Heart left ventricle (tissue), 16 donors: ENCODE data around the gene ZFYVE21. TPM values are rescaled to one million over a fixed set of nuclear protein-coding genes. Genes with fewer than 3 reads are reported as not detected.

Source experiments
- ATAC-seq, 4 donors: fragments of 200-7000 bp; cut with Tn5 transposase; one replicate each; pipeline ENCODE4 v1.9.1; 2020 to 2022; ENCODE audit warnings: moderate library complexity in 4 of 4, mild to moderate bottlenecking in 3 of 4, moderate number of reproducible peaks in 1 of 4
- DNase-seq, 5 donors: peaks; one replicate each; pipeline ENCODE4 v3.0.0-alpha.2; 2020
- H3K27ac ChIP-seq, 12 donors: fragments of 200-600 bp; sonication (generic) in 4 of 12; one replicate each; pipeline versions ENCODE4 v1.5.0 to v1.8.0; 2016 to 2022; ENCODE audit warnings: mild to moderate bottlenecking in 2 of 12
- H3K27me3 ChIP-seq, 9 donors: fragments of 200-600 bp; sonication (generic) in 2 of 9; one replicate each; pipeline versions ENCODE4 v1.5.1 to v1.8.0; 2016 to 2022; ENCODE audit warnings: mild to moderate bottlenecking in 3 of 9
- H3K36me3 ChIP-seq, 9 donors: fragments of 200-600 bp; sonication (generic) in 2 of 9; one replicate each; pipeline versions ENCODE4 v1.5.0 to v1.8.0; 2018 to 2022; ENCODE audit warnings: mild to moderate bottlenecking in 2 of 9
- H3K4me1 ChIP-seq, 12 donors: fragments of 200-600 bp; sonication (generic) in 4 of 12; one replicate each; pipeline versions ENCODE4 v1.5.0 to v1.8.0; 2016 to 2022; ENCODE audit warnings: mild to moderate bottlenecking in 3 of 12
- H3K4me3 ChIP-seq, 12 donors: fragments of 200-600 bp; sonication (generic) in 4 of 12; one replicate each; pipeline versions ENCODE4 v1.5.0 to v1.8.0; 2017 to 2022; ENCODE audit warnings: mild to moderate bottlenecking in 9 of 12, moderate library complexity in 4 of 12
- H3K9me3 ChIP-seq, 12 donors: fragments of 200-600 bp; sonication (generic) in 4 of 12; one replicate each; pipeline versions ENCODE4 v1.5.0 to v1.8.0; 2016 to 2022; ENCODE audit warnings: mild to moderate bottlenecking in 1 of 12
- POLR2A ChIP-seq, 2 donors: fragments of 450-650 bp; IDR thresholded peaks; one replicate each; pipeline ENCODE4 v1.6.1; 2017; ENCODE audit warnings: antibody characterized with exemption in 2 of 2, mild to moderate bottlenecking in 2 of 2, moderate library complexity in 2 of 2
- WGBS, 4 donors: extraction: QIAGEN DNeasy Blood & Tissue Kit in 2 of 4; methylation state at CpG; one replicate each; pipeline versions ENCODE4 v1.1.5 to v1.1.7; 2013 to 2018; 5-methylcytosine and 5-hydroxymethylcytosine counted together
- intact Hi-C, 10 donors: fragments of 100-400 bp; cut with DNase I; formaldehyde crosslinking; loops; one replicate each; pipeline versions ENCODE4 v1.11.1 to v1.14.2; 2022
- polyA plus RNA-seq, 2 donors: library from polyadenylated mRNA; stranded (reverse); fragments of 200-250 nt; gene quantifications; one replicate each; pipeline ENCODE4 v1.2.3, GENCODE V29; 2013
- total RNA-seq, 9 donors: library from RNA; depleted of rRNA in 2 of 9; stranded (reverse); fragments of >200 nt in 2 of 9; fragmentation: NEBNext Ultra II Directional in 3 of 9; extraction: Animal tissue kit (Norgen Biotek cat#: 25700) in 3 of 9; gene quantifications; one replicate each; pipeline versions ENCODE4 v1.1.0 to v1.2.4, GENCODE V29; 2016 to 2023
- TF ChIP-seq, protein P1 (sequence below), 12 donors: fragments of 200-600 bp; sonication (generic) in 4 of 12; IDR thresholded peaks; one replicate each; pipeline versions ENCODE4 v1.5.0 to v1.8.0; 2018 to 2022; ENCODE audit warnings: antibody characterized with exemption in 12 of 12, mild to moderate bottlenecking in 5 of 12
- donor health status: ischemic (EF 13 %, LVEDD 7.1; RV severe dilation, severe dysfunction).
- donor health status: healthy with polysubstance abuse.
- donor health status: DM: no; HTN: yes; CAD: no.
- donor health status: DM: no; HTN: no; CAD: no.
- donor health status: ischemic (EF 25% LVEDD 6.9; RV normal size, moderate dysfunction).
- donor health status: ischemic (EF 25% LVEDD 5.7; RV mildly dilated, moderate dysfunction).
- donor health status: healthy.
- donor health status: DM: yes; HTN: yes; CAD: no.
- donor health status: ischemic (EF 35%, LVEDD 5.7; RV mildly dilated, moderate dysfunction).
- donor health status: nonischemic (EF 11% LVEDD 7.7; RV severe dilation, severe dysfunction).
- donor health status: DM: yes; HTN: yes; CAD: no.
- donor health status: PGD.
- donor health status: ischemic (EF 29% LVEDD 5.4; RV normal size, mild dysfunction).
- donor health status: nonischemic (EF 23%, LVEDD 6.1; RV moderate dilation, normal function).

ZFYVE21 gene
- total and polyA plus RNA-seq, 11 donors, result 44.1 to 86.1 (median 52.5) TPM

DNA sequence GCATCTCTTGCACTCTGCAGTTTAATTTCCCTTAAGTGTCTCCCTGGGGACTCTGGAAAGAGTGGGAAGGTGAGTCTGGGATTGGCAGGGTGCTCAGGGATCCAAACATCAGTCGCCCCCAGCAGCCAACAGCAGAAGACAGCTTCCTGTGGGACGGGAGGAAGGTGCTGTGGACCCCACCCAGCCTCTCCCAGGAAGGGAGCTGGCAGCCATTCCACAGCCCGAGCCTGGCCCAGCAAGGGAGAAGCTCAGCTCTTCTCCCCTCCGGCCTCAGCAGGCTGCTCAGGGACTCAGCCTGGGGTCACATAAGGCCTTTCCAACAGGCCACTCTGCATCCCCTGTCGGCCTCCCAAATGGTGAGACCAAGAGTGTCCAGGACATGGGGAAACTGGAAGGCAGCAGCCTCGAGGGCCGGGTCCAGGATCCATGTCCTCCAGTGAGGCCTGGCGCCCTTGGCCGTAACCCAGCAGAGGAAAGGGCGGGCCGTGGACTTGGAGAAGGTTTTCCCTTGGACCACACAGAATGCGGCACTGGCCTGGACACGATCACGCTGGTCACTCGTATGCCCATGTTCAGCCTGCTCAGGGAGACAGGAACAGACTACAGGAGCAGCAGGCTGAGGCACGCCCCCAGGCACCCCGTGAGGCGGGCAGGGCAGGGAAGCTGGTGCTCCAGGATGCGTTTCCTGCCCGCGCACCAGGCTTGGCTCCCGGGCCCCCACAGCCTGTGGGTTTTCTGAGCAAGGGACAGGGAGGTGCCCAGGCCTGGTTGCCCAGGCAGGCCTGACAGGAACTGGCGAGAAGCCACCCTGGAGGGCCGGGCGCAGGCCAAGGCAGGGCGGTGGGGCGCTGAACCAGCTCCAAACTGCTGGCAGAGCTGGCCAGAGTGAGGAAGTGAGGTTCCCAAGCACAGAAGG is 3.8 kb upstream of the ZFYVE21 start:
- DNase-seq (peak in 4 of 5 donors; percentile 54 to 71 (median 58)), ATAC-seq (peak; percentile 1 to 23 (median 4))
- H3K27me3 ChIP-seq, result no peaks in the 10 kb centered on the region
- H3K4me1 ChIP-seq, result peaks cover 17 to 70% (median 41%) of the 10 kb centered on the region in 12 donors
- WGBS, 4 donors, result 21 to 59% (median 45%) methylated on average over 6 to 27 of the region's 27 CpGs
- H3K9me3 ChIP-seq, result no peaks in the 10 kb centered on the region
- peaks cover 0 to 19% (median 0%) of the 10 kb centered on the region in 9 donors for H3K36me3 ChIP-seq
- no peak overlapping the region for H3K4me3 ChIP-seq
- TF ChIP-seq, protein P1, sequence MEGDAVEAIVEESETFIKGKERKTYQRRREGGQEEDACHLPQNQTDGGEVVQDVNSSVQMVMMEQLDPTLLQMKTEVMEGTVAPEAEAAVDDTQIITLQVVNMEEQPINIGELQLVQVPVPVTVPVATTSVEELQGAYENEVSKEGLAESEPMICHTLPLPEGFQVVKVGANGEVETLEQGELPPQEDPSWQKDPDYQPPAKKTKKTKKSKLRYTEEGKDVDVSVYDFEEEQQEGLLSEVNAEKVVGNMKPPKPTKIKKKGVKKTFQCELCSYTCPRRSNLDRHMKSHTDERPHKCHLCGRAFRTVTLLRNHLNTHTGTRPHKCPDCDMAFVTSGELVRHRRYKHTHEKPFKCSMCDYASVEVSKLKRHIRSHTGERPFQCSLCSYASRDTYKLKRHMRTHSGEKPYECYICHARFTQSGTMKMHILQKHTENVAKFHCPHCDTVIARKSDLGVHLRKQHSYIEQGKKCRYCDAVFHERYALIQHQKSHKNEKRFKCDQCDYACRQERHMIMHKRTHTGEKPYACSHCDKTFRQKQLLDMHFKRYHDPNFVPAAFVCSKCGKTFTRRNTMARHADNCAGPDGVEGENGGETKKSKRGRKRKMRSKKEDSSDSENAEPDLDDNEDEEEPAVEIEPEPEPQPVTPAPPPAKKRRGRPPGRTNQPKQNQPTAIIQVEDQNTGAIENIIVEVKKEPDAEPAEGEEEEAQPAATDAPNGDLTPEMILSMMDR (IDR thresholded peaks at IDR 0.05), result no peak
- TF ChIP-seq POLR2A (IDR thresholded peaks at IDR 0.05), result no peak
- intact Hi-C loops, result loop anchor here in 3 of 10 donors (10.0 kb wide), 2 partner anchors 137 to 147 kb away; partner anchors contain the start of genes BAG5 (in 1 of the 3) and COA8 (in 1 of the 3)
- H3K27ac ChIP-seq, result peak overlapping the region; percentile 36 to 76 (median 60)

DNA sequence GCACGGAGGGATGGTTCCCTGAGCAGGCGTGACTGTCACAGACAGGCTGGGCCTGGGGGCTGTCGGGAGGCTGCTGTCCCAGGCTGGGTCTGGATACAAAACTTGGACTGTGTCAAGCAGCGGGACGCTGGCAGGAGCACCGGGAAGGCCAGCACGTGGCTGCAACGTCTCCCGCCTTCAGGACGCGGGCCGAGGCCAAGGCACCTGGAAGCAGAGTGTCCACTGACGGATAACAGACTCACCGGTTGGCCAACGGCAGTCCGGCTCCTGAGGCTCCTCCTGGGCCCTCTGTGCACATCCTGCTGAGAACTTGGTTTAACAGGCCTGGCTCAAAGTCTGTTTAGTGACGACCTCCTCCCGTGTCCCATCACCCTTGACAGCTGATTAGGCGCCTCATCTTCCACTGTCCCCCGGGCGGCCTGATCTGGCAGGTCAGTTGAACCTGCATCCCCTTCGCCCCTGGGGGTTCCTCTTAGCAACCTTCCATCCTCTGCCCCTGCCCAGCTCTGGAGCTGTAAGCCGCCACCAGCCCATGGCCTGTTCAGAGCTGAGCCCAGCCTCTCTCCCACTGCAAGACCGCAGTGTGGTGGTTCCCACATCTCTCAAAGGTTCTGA is 2.9 kb upstream of the ZFYVE21 start:
- Histone ChIP-seq H3K27me3 (no peaks in the 10 kb centered on the region), H3K9me3 (no peaks in the 10 kb centered on the region), H3K4me3 (no peak overlapping the region), H3K4me1 (peaks cover 17 to 79% (median 49%) of the 10 kb centered on the region in 12 donors), H3K27ac (peak overlapping the region in 11 of 12 donors; percentile 47 to 76 (median 62)), H3K36me3 (peaks cover 0 to 10% (median 0%) of the 10 kb centered on the region in 9 donors)
- TF ChIP-seq, protein P1 (IDR thresholded peaks at IDR 0.05), result no peak
- no peak for TF ChIP-seq POLR2A (IDR thresholded peaks at IDR 0.05)
- DNase-seq (no peak), ATAC-seq (no peak)
- 45 to 58% (median 49%) methylated on average over 15 to 24 of the region's 24 CpGs for WGBS, 4 donors
- intact Hi-C loops, result loop anchor here in 3 of 10 donors (10.0 kb wide), 2 partner anchors 138 to 148 kb away; partner anchors contain the start of genes BAG5 (in 1 of the 3) and COA8 (in 1 of the 3)

DNA sequence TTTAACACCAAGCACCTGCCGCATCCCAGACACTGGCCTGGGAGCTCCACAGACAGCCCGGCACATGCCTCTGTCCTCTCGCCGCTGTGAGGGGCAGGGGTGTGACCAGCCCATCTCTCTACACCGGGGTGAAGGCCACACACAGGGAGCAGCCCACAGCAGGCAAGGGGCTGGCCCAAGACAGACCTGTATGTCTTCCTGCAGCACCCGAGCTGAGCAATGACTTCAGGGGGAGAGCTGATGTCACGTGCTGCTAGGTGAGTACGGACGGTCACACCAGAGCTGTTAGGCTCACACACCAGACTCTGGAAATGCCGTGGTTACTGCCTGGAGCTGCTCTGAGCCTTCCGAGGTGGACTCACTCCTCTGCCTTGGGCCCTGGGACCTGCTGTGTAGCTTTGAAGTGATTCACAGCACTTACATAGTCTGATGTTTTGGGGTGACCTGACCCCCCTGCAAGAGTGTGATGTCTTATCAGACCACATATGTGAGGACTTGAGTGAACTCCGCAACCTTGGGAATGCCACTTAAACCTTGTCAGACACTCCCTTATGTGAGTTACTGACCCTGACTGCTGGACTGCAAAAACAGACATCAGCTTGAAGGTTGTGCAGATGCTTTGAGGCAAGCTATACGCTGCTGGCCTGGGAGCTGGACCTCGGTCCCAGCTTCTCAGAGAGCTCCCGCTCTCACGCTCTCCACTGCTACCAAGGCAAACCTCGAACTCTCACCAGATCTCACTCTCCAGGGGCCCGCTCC is 2.1 kb upstream of the ZFYVE21 start:
- WGBS, 4 donors, result 74 to 77% (median 76%) methylated on average over 17 to 18 of the region's 18 CpGs
- no peak for TF ChIP-seq POLR2A (IDR thresholded peaks at IDR 0.05)
- TF ChIP-seq, protein P1 (IDR thresholded peaks at IDR 0.05), result no peak
- peaks cover 17 to 79% (median 50%) of the 10 kb centered on the region in 12 donors for H3K4me1 ChIP-seq
- H3K9me3 ChIP-seq, result no peaks in the 10 kb centered on the region
- DNase-seq (no peak), ATAC-seq (no peak)
- no peak overlapping the region for H3K4me3 ChIP-seq
- intact Hi-C loops, result loop anchor here in 3 of 10 donors (10.0 kb wide), 2 partner anchors 139 to 149 kb away; partner anchors contain the start of genes BAG5 (in 1 of the 3) and COA8 (in 1 of the 3)
- peaks cover 0 to 7% (median 0%) of the 10 kb centered on the region in 9 donors for H3K36me3 ChIP-seq
- H3K27me3 ChIP-seq, result no peaks in the 10 kb centered on the region
- peak overlapping the region in 1 of 12 donors; percentile 70 for H3K27ac ChIP-seq
